NCI-H2081 treated with DMSO at 0.1 percent for 48 hours (cell line): ENCODE data around the gene TUBB8.
"Not testable (repeated sequence)": the region's sequence is repeated elsewhere in the genome, so short reads cannot be mapped to it uniquely, and the experiment has no call there.

Source experiments
- DNase-seq: peaks from one replicate; lab custom pipeline; 2025; lab: John Stamatoyannopoulos, UW

The TUBB8 gene

DNA sequence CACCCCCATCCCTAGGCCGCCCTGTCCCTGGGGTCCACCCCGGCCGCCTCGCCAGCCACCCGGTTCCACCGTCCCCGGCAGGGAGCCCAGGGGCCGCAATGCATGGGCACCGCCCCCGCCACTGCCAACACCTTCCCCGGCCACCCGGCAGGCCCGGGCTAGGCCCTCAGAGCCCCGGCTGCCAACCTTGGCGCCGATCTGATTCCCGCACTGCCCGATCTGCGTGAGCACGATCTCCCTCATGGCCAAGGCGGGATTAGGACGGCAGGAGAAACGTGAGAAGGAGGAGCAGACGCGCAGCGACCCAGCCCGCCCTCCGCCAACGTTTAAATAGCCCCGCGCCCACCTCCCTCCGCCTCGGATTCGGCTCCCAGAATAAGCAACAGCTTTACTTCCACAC is at the start of gene TUBB8:
Gene TUBB8 (minus strand): TSS at position 301 of the 400 bp plus-strand sequence. CDS start 58 bp downstream, at position 243.
- no peak for DNase-seq

DNA sequence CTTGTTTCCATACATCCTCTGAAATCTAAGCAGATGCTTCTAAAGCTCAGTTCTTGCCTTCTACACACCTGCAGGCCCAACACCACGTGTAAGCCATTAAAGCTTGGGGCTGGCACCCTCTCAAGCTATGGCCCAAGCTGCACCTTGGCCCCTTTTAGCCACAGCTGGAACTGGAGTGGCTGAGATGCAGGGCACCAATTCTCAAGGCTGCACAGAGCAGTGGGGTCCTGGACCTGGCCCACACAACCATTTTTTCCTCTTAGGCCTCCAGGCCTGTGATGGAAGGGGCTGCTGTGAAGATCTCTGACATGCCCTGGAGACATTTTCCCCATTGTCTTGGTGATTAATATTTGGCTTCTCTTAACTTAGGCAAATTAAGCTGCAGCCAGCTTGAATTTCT is 47.4 kb upstream of the TUBB8 start:
- no peak for DNase-seq

GRCh38 chr10:95356-96115 is 46.4 kb upstream of the TUBB8 start:
- no peak for DNase-seq

DNA sequence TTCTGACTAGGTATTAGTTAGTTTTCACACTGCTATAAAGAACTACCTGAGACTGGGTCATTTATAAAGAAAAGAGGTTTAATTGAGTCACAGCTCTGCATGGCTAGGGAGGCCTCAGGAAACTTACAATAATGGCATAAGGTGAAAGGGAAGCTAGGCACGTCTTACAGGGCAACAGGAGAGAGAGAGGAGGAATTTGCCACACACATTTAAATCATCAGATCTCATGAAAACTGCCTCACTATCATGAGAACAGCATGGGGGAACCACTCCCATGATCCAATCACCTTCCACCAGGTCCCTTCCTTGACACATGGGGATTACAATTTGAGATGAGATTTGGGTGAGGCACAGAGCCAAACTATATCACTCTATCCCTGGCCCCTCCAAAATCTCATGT is 45.5 kb upstream of the TUBB8 start:
- no peak for DNase-seq

GRCh38 chr10:92846-93245 is 43.8 kb upstream of the TUBB8 start:
- no peak for DNase-seq

- DNase-seq: no peak
Measured at GRCh38 chr10:92153-92552, 43.1 kb upstream of the TUBB8 start.

DNA sequence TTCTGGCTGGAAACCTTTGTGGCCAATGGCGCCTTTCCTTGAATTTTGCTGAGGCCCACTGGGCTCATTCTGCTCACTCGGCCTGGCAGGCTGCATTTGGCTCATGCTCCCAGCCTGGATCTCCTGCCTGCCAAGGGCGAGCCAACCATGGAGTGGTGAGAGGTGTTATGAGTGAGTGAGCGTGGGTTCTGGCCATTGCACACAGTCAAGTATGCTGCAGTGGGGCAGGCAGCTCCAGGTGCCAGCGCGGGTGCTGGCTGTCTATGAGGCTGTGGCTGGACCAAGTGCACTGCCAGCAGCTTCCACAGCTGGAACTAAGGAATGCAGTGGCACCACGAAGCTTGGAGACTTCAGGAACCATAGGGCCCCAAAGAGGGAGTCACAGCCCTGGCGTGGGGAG is 42.2 kb upstream of the TUBB8 start:
- no peak for DNase-seq

GRCh38 chr10:90161-90560 is 41.1 kb upstream of the TUBB8 start:
- DNase-seq: no peak

- no peak for DNase-seq
Measured at GRCh38 chr10:89248-89647, 40.2 kb upstream of the TUBB8 start.

DNA sequence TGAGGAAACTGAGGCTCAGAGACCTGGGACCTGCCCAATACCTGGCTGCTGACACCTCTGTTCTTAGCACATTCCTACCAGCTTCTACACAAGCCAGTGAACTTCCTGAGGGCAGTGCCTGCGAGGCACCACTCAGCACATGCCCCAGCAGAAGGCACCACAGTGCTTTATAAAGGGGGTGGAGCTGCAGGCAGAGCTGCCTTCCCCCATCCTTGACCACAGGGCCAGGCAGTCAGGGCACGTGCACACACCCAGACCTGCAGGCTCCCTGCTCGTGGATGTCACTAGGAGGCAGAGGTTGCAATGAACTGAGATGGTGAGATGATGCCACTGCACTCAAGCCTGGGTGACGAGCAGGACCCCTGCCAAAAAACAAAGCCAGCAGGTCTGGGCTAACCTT is 39.2 kb upstream of the TUBB8 start:
- DNase-seq: no peak

GRCh38 chr10:87177-88080 is 38.3 kb upstream of the TUBB8 start:
- DNase-seq: no peak

DNA sequence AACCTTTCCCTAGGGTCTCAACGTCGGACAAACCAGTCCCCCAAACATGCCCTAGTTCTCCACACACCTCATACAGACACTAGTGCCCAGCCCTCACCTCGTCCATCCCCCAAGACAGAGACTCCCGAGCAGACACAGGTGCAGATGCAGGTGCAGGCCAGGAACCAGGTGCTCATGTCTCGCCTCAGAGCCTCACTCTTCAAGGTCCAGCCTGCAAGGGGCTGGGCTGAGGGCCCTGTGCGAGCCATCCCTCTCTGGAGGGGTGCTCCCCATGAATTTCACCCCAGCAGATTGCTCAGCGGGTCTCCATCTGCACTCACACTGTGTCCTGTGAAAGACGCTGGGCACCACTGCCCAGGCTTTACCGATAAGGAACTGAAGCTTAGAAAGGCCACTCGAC is 36.9 kb upstream of the TUBB8 start:
- no peak for DNase-seq

GRCh38 chr10:85044-85443 is 35.9 kb upstream of the TUBB8 start:
- no peak for DNase-seq

DNA sequence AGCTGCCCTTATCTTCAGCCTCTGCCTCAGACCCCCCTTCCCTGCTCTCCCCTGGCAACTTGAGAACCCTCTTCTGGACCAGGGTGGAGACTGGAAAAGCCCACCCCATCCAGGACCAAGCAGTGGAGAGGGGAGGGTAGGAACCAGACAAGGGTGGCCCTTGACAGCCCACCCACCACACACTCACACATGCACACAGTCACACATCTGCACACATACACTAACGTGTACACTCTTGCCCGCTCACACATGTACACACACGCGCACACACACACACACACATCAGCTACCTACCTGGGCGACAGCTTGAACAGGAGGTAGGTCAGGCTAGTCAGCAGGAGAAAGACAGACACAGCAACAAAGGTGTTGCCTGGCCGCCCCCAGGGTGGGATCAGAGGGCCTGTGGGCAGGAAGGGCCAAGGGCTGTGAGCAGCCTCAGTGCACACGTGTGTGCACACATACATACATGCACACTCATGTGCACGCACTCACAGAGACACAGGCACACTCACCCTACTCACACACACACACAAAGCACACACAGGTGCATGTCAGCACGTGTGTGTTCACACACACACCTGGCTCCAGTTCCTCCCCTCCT is 34.9 kb upstream of the TUBB8 start:
- DNase-seq: no peak

DNA sequence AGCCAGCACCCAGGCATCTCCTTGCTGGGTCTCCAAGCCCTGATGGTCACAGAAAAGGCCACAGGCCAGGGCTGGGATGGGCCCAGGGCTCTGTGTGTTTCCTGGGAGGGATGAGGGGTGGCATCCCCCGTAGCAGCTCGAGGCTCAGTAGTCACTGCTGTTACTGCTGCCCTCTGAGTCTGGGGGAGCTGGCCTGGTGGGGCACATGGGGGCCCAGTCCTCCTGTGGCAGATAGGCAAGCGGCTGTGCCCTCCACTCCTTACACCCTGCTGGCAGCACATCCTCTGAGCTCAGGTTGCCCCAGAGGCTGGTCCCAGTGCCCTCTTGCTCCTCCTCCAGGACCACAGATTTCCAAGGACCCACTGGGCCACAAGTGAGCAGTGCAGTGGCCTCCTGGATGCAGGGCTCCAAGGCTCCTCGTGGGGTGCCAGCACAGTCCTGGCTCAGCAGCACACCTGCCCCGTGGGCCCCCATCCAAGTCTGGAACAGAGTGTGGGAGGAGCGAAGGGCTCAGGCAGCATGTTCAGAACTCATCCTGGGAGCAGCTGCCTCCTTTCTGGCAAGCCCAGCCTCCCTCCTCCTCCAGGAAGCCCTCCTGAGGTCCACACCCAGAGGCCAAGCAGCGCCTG is 31.5 kb upstream of the TUBB8 start:
- no peak for DNase-seq

- DNase-seq: no peak
Measured at GRCh38 chr10:79532-80215, 30.6 kb upstream of the TUBB8 start.

DNA sequence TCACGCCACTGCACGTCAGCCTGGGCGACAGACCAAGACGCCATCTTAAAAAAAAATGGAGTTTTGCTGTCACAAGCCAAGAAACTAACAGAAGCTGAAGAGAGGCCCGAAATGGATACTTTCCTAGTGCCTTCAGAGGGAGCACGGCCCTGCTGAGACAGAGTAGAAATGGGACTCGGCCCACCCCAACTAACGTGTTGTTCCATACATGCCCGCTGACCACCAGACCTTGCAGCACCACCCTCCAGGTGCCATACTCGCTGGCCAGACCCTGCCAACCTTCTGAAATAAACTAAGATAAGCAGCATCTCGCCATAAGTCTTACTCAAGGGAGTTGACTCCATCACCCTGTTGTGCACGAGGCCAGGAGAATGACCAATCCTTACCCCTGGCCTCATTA is 29.5 kb upstream of the TUBB8 start:
- DNase-seq: no peak

DNA sequence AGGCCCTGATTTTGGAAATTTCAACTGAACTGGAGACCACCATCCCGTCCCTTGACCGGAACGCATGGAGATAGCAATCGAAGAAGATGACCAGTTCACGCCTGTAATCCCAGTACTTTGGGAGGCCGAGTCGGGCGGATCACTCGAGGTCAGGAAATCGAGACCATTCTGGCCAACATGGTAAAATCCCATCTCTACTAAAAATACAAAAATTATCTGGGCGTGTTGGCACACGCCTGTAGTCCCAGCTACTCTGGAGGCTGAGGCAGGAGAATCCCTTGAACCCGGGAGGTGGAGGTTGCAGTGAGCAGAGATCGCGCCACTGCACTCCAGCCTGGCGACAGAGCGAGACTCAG is 25.1 kb upstream of the TUBB8 start:
- not testable (repeated sequence) for DNase-seq

DNA sequence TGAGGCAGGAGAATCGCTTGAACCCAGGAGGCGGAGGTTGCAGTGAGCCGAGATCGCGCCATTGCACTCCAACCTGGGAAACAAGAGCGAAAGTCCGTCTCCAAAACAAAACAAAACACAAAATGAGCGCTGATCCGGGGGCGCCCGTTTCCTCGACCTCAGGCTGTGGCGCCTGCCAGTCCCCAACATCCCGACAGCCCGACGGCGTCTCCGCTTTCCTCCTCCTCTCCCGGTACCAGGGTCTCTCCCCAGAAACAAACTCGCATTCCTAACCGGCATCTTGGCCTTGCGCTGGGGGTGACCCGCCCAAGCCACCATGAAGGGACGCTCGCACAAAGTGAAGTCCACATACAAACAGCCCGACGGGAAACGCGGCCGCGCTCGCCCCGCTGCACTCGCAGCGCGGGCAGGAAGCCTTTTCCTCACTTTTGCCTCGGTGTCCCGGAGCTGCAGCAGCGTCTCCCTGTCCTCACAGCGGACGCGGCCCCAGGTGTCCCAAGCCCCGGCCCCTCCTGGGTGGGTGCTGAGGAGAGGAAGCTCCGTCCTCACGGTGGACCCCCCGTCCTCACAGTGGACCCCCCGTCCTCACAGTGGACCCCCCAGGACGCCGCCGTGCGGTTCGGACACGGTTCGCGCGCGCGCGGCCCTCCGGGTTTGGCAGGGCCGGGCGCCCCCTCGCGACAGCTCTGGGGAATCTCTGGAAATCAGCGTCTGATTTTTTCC is 24.6 kb upstream of the TUBB8 start:
- DNase-seq: not testable (repeated sequence)

DNA sequence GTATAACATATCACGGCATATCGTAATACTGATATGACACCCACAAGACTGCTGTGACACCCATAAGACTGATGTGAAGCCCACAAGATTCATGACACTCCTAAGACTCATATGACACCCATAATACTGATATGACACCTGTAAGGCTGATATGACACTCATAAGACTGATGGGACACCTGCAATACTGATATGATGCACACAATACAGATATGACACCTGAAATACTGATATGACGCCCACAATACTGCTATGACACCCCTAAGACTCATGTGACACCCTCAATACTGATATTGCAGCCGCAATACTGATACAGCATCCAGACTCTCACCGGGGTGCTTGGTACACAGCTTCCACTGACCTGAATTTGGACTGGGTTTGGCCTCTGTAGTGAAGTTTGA is 19.1 kb upstream of the TUBB8 start:
- DNase-seq: not testable (repeated sequence)

DNA sequence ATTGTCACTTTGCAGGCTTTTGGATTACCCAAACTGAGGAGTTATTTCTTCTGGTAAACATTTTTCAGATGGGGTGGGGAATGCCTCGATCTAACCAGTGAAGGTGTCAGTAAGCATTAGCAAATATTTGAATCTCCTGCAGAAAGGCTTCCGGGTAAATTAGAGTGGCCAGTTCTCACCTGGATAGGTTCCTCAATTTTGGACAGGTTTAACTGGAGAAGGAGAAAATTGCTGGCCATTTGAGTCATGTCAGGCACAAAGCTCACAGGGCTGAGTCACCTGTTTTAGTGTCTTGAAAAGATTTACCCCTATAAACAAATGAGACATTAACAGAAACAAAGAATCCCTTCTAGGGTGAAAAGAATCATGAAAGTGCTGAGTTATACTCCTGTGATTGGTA is 830 bp upstream of the TUBB8 start:
- DNase-seq: not testable (repeated sequence)
